Measurements from ENCODE around the gene CDKAL1.

The CDKAL1 gene

GRCh38 chr6:20846602-20847028 lies 312.4 kb downstream of the CDKAL1 start:
- H3K36me3 ChIP-seq (ENCODE audit: insufficient read depth, insufficient read length, low read length): no peaks in the 10 kb centered on the region
- H3K4me1 ChIP-seq (ENCODE audit: insufficient read depth, insufficient read length): no peaks in the 10 kb centered on the region
- no peaks in the 10 kb centered on the region for H3K27me3 ChIP-seq (ENCODE audit: insufficient read depth, insufficient read length)
- H3K9ac ChIP-seq (ENCODE audit: insufficient read length, low read depth): no peak overlapping the region
- DNase-seq (ENCODE audit: low read depth, low spot score): no peak
- no peaks in the 10 kb centered on the region for H3K9me3 ChIP-seq (ENCODE audit: insufficient read depth, low read length)
- no peak for TF ChIP-seq SUZ12 (IDR thresholded peaks at IDR 0.05; ENCODE audit: extremely low read depth, insufficient read depth, insufficient read length)
- H3K4me3 ChIP-seq (ENCODE audit: insufficient read length, low read depth): no peak overlapping the region

GRCh38 chr6:20847904-20848303 lies 313.6 kb downstream of the CDKAL1 start:
- Histone ChIP-seq H3K9me3 (ENCODE audit: insufficient read depth, low read length) (no peaks in the 10 kb centered on the region), H3K36me3 (ENCODE audit: insufficient read depth, insufficient read length, low read length) (no peaks in the 10 kb centered on the region), H3K4me3 (ENCODE audit: insufficient read length, low read depth) (no peak overlapping the region), H3K27me3 (ENCODE audit: insufficient read depth, insufficient read length) (no peaks in the 10 kb centered on the region), H3K9ac (ENCODE audit: insufficient read length, low read depth) (no peak overlapping the region), H3K4me1 (ENCODE audit: insufficient read depth, insufficient read length) (no peaks in the 10 kb centered on the region)
- no peak for DNase-seq (ENCODE audit: low read depth, low spot score)
- no peak for TF ChIP-seq YY1 (IDR thresholded peaks at IDR 0.05; ENCODE audit: insufficient read depth, insufficient read length)
- no peak for TF ChIP-seq SUZ12 (IDR thresholded peaks at IDR 0.05; ENCODE audit: extremely low read depth, insufficient read depth, insufficient read length)
- no peak for TF ChIP-seq ZNF274 (IDR thresholded peaks at IDR 0.05; ENCODE audit: low read depth, low read length)

- no peaks in the 10 kb centered on the region for H3K4me1 ChIP-seq (ENCODE audit: insufficient read depth, insufficient read length)
- H3K27me3 ChIP-seq (ENCODE audit: insufficient read depth, insufficient read length): no peaks in the 10 kb centered on the region
- no peak for TF ChIP-seq YY1 (IDR thresholded peaks at IDR 0.05; ENCODE audit: insufficient read depth, insufficient read length)
- no peak for TF ChIP-seq SUZ12 (IDR thresholded peaks at IDR 0.05; ENCODE audit: extremely low read depth, insufficient read depth, insufficient read length)
- no peak for TF ChIP-seq ZNF274 (IDR thresholded peaks at IDR 0.05; ENCODE audit: low read depth, low read length)
- no peaks in the 10 kb centered on the region for H3K36me3 ChIP-seq (ENCODE audit: insufficient read depth, insufficient read length, low read length)
- no peak for DNase-seq (ENCODE audit: low read depth, low spot score)
- H3K9ac ChIP-seq (ENCODE audit: insufficient read length, low read depth): no peak overlapping the region
- H3K9me3 ChIP-seq (ENCODE audit: insufficient read depth, low read length): no peaks in the 10 kb centered on the region
- no peak overlapping the region for H3K4me3 ChIP-seq (ENCODE audit: insufficient read length, low read depth)
Measured at GRCh38 chr6:20850686-20851416, 316.6 kb downstream of the CDKAL1 start.

- no peaks in the 10 kb centered on the region for H3K4me1 ChIP-seq (ENCODE audit: insufficient read depth, insufficient read length)
- H3K4me3 ChIP-seq (ENCODE audit: insufficient read length, low read depth): no peak overlapping the region
- DNase-seq (ENCODE audit: low read depth, low spot score): no peak
- no peaks in the 10 kb centered on the region for H3K27me3 ChIP-seq (ENCODE audit: insufficient read depth, insufficient read length)
- no peaks in the 10 kb centered on the region for H3K36me3 ChIP-seq (ENCODE audit: insufficient read depth, insufficient read length, low read length)
- H3K9ac ChIP-seq (ENCODE audit: insufficient read length, low read depth): no peak overlapping the region
- TF ChIP-seq SUZ12 (IDR thresholded peaks at IDR 0.05; ENCODE audit: extremely low read depth, insufficient read depth, insufficient read length): no peak
- no peak for TF ChIP-seq YY1 (IDR thresholded peaks at IDR 0.05; ENCODE audit: insufficient read depth, insufficient read length)
- no peak for TF ChIP-seq ZNF274 (IDR thresholded peaks at IDR 0.05; ENCODE audit: low read depth, low read length)
- no peaks in the 10 kb centered on the region for H3K9me3 ChIP-seq (ENCODE audit: insufficient read depth, low read length)
Measured at GRCh38 chr6:20851795-20852194, 317.5 kb downstream of the CDKAL1 start.

GRCh38 chr6:20853828-20854227 lies 319.6 kb downstream of the CDKAL1 start:
- Histone ChIP-seq H3K36me3 (ENCODE audit: insufficient read depth, insufficient read length, low read length) (no peaks in the 10 kb centered on the region), H3K4me1 (ENCODE audit: insufficient read depth, insufficient read length) (no peaks in the 10 kb centered on the region), H3K27me3 (ENCODE audit: insufficient read depth, insufficient read length) (no peaks in the 10 kb centered on the region), H3K9me3 (ENCODE audit: insufficient read depth, low read length) (no peaks in the 10 kb centered on the region), H3K9ac (ENCODE audit: insufficient read length, low read depth) (no peak overlapping the region), H3K4me3 (ENCODE audit: insufficient read length, low read depth) (no peak overlapping the region)
- TF ChIP-seq ZNF274 (IDR thresholded peaks at IDR 0.05; ENCODE audit: low read depth, low read length): no peak
- TF ChIP-seq YY1 (IDR thresholded peaks at IDR 0.05; ENCODE audit: insufficient read depth, insufficient read length): no peak
- no peak for TF ChIP-seq SUZ12 (IDR thresholded peaks at IDR 0.05; ENCODE audit: extremely low read depth, insufficient read depth, insufficient read length)
- no peak for DNase-seq (ENCODE audit: low read depth, low spot score)

GRCh38 chr6:20856681-20857288 lies 322.5 kb downstream of the CDKAL1 start:
- Histone ChIP-seq H3K4me1 (ENCODE audit: insufficient read depth, insufficient read length) (no peaks in the 10 kb centered on the region), H3K36me3 (ENCODE audit: insufficient read depth, insufficient read length, low read length) (no peaks in the 10 kb centered on the region), H3K9ac (ENCODE audit: insufficient read length, low read depth) (no peak overlapping the region), H3K4me3 (ENCODE audit: insufficient read length, low read depth) (no peak overlapping the region), H3K9me3 (ENCODE audit: insufficient read depth, low read length) (no peaks in the 10 kb centered on the region), H3K27me3 (ENCODE audit: insufficient read depth, insufficient read length) (no peaks in the 10 kb centered on the region)
- DNase-seq (ENCODE audit: low read depth, low spot score): no peak
- TF ChIP-seq SUZ12 (IDR thresholded peaks at IDR 0.05; ENCODE audit: extremely low read depth, insufficient read depth, insufficient read length): no peak
- no peak for TF ChIP-seq ZNF274 (IDR thresholded peaks at IDR 0.05; ENCODE audit: low read depth, low read length)
- TF ChIP-seq YY1 (IDR thresholded peaks at IDR 0.05; ENCODE audit: insufficient read depth, insufficient read length): no peak

GRCh38 chr6:20861481-20861880 lies 327.2 kb downstream of the CDKAL1 start:
- no peak for DNase-seq (ENCODE audit: low read depth, low spot score)
- Histone ChIP-seq H3K4me1 (ENCODE audit: insufficient read depth, insufficient read length) (no peaks in the 10 kb centered on the region), H3K36me3 (ENCODE audit: insufficient read depth, insufficient read length, low read length) (no peaks in the 10 kb centered on the region), H3K4me3 (ENCODE audit: insufficient read length, low read depth) (no peak overlapping the region), H3K9me3 (ENCODE audit: insufficient read depth, low read length) (no peaks in the 10 kb centered on the region), H3K27me3 (ENCODE audit: insufficient read depth, insufficient read length) (no peaks in the 10 kb centered on the region), H3K9ac (ENCODE audit: insufficient read length, low read depth) (no peak overlapping the region)
- no peak for TF ChIP-seq ZNF274 (IDR thresholded peaks at IDR 0.05; ENCODE audit: low read depth, low read length)
- TF ChIP-seq SUZ12 (IDR thresholded peaks at IDR 0.05; ENCODE audit: extremely low read depth, insufficient read depth, insufficient read length): no peak
- no peak for TF ChIP-seq YY1 (IDR thresholded peaks at IDR 0.05; ENCODE audit: insufficient read depth, insufficient read length)
